ENCODE measurements around the gene NEK8.
A peak's percentile ranks its signal among the peaks of the same experiment; 100 is the strongest.

Gene NEK8

DNA sequence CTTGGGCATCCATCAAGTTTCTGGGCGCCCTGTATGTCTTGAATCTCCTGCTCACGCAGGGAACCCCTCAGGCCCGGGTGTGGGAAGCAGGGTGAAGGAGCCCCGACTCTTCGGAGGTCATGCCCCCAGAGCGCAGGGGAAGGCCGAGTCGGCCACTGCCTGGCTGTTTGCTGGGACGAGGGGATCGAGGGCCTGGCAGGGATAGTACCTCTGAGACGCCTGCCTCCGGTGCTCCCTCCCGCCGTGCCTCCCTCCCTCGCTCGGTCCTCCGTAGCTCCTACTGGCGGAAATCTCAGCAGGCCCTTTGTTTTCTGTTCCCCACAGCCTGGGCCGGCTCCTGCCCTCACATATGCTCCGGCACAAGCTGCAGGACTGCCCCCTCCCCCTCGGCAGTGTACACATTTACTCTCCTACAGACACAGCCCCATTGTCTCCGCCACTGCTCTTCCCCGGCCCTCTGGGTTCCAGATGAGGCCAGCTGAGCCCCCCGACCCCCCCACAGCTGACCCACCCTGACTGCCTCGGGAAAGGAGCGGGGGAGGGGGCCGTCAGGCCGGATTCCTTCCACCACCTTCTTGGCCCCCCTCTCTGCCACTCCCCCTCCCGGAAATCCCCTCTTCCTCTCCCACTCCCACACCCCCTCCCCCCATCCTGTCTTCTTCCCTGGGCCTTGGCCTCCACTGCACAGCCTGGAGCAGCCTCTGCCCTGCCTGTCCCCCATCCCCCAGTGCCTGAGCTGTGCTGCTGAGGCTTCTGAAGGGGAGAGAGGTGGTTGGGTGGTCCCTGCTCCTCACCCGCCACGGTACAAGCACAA, 16.6 kb downstream of the NEK8 start:
- DNase-seq (ENCODE audit: low read depth): no peak

DNA sequence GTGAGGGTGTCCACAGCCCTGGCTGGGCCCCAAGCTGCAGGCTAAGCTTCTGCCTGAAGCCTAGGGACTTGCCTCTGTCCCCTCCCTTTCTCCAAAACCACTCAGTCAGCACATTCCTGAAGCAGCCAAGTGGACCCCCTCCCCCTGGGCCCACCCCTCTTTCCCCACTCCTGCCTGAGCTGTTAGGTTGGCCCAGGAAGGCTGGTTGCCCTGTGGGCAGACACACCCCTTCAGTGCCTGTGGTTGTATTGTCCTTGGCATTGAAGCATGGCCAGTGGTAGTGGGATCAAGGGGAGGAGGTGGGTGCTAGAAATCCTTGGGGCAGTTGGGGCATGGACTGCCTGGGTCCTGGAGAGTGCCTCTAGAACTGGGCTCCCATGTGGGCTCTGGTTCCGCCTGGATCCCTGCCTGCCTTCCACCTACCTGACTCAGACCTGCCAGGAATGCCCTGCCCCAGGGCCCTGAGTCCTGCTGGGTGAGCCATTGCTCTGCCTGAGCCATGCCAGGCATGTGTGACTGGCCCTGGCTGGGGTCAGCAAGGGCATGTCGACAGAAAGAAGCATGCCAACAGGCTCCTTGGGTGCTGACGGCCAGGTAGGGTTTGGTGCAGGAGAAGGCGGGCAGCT, 17.3 kb downstream of the NEK8 start:
- no peak for DNase-seq (ENCODE audit: low read depth)

DNA sequence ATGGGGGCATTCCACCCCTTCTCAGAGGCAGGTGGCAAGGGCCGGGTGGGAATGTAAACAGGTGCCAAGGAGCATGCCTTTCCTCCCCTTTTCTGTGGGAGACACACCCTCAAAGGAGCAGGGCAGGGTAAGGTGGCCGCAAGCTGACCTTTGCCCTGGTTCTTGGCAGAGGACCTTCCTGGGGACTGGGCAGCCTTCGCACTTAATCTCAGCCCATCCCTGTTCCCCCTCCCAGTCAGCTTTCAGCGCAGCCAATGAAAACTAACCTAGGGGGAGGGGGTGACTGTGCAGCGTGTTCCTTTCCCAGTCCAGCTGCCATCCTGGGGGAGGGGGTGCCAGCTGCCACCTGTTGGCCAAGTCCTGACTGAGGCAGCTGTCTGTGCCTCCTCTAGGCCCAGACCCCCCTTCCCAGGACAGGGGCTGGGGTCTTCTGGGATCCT, 18.0 kb downstream of the NEK8 start:
- no peak for DNase-seq (ENCODE audit: low read depth)

GRCh38 chr17:28747051-28747691, 18.6 kb downstream of the NEK8 start:
- DNase-seq (ENCODE audit: low read depth): no peak

DNA sequence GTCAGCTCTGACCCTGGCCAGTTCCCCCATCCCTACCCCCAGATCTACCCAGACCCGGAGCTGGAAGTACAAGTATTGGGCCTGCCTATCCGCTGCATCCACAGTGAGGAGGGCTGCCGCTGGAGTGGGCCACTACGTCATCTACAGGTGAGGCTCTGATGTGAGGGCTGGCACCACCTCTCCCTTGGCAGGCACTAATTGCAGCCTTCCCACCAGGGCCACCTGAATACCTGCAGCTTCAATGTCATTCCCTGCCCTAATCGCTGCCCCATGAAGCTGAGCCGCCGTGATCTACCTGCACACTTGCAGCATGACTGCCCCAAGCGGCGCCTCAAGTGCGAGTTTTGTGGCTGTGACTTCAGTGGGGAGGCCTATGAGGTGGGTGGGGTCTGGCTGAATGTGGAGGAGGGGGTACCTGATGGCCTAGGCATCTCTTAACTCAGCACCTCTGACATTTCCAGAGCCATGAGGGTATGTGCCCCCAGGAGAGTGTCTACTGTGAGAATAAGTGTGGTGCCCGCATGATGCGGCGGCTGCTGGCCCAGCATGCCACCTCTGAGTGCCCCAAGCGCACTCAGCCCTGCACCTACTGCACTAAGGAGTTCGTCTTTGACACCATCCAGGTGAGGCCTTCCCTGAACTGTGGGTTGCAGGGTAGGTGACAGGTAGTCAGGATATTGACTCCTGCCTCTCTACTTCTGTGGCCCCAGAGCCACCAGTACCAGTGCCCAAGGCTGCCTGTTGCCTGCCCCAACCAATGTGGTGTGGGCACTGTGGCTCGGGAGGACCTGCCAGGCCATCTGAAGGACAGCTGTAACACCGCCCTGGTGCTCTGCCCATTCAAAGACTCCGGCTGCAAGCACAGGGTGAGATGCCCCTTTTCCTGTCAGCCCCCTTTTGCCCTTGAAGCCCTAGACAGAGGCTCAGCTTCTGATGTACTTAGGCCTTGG, 19.5 kb downstream of the NEK8 start:
- no peak for DNase-seq (ENCODE audit: low read depth)

DNA sequence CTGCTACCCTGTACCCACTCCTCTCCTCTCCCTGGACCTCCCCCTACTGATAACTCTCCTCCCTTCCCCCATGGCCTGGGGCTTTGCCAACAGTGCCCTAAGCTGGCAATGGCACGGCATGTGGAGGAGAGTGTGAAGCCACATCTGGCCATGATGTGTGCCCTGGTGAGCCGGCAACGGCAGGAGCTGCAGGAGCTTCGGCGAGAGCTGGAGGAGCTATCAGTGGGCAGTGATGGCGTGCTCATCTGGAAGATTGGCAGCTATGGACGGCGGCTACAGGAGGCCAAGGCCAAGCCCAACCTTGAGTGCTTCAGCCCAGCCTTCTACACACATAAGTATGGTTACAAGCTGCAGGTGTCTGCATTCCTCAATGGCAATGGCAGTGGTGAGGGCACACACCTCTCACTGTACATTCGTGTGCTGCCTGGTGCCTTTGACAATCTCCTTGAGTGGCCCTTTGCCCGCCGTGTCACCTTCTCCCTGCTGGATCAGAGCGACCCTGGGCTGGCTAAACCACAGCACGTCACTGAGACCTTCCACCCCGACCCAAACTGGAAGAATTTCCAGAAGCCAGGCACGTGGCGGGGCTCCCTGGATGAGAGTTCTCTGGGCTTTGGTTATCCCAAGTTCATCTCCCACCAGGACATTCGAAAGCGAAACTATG, 20.4 kb downstream of the NEK8 start:
- no peak for DNase-seq (ENCODE audit: low read depth)

DNA sequence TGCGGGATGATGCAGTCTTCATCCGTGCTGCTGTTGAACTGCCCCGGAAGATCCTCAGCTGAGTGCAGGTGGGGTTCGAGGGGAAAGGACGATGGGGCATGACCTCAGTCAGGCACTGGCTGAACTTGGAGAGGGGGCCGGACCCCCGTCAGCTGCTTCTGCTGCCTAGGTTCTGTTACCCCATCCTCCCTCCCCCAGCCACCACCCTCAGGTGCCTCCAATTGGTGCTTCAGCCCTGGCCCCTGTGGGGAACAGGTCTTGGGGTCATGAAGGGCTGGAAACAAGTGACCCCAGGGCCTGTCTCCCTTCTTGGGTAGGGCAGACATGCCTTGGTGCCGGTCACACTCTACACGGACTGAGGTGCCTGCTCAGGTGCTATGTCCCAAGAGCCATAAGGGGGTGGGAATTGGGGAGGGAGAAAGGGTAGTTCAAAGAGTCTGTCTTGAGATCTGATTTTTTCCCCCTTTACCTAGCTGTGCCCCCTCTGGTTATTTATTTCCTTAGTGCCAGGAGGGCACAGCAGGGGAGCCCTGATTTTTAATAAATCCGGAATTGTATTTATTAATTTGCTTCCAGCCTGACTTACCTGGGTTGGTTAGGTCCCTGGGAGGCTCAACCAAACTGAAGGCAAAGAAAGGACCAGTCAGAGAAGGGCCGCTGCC, 21.1 kb downstream of the NEK8 start:
- no peak for DNase-seq (ENCODE audit: low read depth)

DNA sequence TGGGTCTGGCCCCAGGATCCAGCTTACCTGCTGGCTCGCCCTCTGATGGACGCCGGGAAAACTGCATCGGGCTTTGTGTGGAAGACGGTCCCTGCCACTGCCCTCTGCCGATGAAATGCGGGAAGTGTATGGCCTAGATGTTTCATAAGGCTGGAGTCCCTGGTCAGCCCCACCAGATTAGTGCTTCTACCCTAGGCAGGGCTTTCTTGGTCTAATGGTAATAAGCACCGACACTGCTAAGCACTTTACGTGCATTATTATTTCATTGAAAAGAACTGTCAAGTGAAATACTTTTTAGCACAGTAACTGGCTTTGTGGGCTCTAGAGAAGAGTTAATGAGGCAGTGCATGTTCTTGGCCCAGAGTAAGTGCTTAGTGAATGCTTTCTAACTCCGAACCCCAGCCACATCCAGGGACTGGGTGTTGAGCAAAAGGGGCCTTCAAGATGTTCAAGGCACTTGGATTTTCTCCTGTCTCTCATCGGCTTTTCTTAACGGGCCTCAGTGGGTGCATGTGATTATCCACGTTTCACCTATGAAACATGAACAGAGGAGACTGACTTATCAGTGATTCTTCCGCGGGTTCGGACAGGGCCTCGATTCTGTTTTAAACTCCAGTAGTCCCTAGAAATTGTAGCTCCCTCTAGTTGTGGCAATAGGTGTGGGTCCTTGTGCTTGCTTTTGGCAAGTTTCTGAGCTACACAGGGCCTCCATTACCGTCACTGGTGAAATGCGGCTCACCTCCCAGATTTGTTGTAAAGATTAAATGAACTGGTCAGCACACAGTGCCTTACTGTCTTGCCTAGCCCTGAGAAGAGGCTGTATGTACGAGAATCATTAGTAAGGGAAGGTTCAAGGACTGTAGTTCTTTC, 21.8 kb downstream of the NEK8 start:
- DNase-seq (ENCODE audit: low read depth): peak; percentile 79

DNA sequence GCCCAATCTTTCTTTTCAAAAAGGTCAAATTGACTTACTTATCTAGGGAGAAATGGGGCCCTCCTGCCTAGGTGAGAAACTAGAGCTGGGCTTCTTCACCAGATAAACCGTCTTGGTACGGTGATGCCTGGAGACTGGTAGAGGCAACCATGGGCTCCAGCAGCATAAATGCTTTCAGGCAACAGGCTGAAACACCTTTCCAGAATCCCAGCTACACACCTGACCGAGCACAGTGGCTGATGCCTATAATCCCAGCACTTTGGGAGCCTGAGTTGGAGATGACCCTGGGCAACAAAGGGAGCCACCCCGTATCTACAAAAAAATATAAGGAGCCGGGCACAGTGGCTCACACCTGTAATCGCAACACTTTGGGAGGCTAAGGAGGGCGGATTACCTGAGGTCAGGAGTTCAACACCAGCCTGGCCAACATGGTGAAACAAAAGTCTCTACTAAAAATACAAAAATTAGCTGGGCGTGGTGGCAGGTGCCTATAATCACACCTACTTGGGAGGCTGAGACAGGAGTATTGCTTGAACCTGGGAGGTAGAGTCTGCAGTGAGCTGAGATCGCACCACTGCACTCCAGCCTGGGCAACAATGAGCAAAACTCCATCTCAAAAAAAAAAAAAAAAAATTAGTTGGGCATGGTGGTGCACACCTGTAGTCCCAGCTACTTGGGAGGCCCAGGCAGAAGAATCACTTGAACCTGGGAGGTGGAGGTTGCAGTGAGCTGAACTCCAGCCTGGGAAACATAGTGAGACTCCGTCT, 23.2 kb downstream of the NEK8 start:
- no peak for DNase-seq (ENCODE audit: low read depth)

DNA sequence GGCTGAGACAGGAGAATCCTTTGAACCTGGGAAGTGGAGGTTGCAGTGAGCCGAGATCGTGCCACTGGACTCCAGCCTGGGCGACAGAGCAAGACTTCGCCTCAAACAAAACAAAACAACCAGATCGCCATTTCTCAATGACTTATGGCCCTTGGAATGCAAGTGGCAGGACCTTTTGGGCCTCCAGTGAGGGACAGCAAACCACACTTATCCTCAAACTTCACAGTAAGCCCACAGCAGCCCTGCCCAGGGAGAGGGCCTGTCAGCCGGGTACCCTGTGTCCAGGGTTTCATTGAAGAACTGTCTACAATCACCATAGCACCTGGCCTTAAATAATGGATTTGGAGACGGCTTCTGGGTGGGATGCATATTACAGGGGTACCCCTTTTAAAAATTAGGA, 26.9 kb downstream of the NEK8 start:
- no peak for DNase-seq (ENCODE audit: low read depth)

- no peak for DNase-seq (ENCODE audit: low read depth)
Observed at GRCh38 chr17:28756049-28756804, 27.6 kb downstream of the NEK8 start.

DNA sequence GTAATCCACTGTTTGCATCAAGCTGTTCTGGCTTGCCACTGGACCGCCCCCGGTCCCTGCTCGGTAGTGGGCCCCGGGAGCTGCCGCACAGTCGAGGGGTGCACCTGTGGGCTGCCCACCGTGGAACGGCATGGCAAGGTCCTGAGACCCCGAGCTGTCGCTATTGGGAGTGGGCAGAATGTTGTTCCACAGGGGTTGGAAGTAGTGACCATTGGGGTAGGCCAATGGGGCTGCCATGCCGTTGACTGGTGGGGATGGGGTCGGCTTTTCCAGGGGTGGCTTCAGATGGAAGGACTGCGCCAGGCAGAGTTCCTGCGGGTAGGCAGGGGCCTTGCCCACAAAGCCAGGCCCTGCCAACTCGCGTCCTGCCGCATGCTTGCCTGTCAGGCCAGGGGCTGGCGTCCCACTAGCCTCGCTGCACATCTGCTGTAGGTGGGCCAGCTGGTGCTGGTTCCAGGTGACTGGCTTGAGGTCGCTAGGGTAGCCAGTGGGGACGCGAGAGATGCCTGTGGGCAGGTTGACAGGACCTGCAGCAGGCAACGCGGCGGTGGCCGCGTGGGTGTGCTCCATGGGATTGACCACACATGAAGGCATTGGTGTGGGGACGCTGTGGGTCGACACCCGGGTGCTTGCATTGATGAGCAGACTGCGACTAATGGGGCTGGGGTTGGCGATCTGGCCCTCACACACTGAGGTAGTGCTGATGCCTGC, 30.0 kb downstream of the NEK8 start:
- no peak for DNase-seq (ENCODE audit: low read depth)

- no peak for DNase-seq (ENCODE audit: low read depth)
Observed at GRCh38 chr17:28759256-28759865, 30.8 kb downstream of the NEK8 start.

GRCh38 chr17:28760601-28761562, 32.3 kb downstream of the NEK8 start:
- no peak for DNase-seq (ENCODE audit: low read depth)

GRCh38 chr17:28763137-28763799, 34.7 kb downstream of the NEK8 start:
- DNase-seq (ENCODE audit: low read depth): no peak

All from stimulated activated CD8-positive, alpha-beta memory T cell treated with anti-CD3 and anti-CD28 coated beads, Interleukin-7, amount 100 ng/mL, for 24 hours (primary cell).